ENCODE data around the gene TRDN.
A peak's percentile ranks its signal among the peaks of the same experiment; 100 is the strongest.
"Not testable (repeated sequence)": the region's sequence is repeated elsewhere in the genome, so short reads cannot be mapped to it uniquely, and the experiment has no call there.

Gene TRDN

DNA sequence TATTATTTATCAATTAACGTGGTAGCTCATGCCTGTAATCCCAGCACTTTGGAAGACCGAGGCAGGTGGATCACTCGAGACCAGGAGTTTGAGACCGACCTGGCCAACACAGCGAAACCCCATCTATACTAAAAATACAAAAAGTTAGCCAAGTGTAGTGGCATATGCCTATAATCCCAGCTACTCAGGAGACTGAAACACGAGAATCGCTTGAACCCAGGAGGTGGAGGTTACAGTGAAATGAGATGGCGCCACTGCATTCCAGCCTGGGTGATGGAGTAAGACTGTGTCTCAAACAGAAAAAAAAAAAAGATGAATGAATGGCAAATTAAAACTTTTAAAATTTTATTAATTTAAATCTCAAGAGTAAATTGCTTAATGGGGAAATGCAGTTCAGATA is 341.1 kb downstream of the TRDN start:
- no peak for DNase-seq (ENCODE audit: low read depth)
- TF ChIP-seq, protein P1, sequence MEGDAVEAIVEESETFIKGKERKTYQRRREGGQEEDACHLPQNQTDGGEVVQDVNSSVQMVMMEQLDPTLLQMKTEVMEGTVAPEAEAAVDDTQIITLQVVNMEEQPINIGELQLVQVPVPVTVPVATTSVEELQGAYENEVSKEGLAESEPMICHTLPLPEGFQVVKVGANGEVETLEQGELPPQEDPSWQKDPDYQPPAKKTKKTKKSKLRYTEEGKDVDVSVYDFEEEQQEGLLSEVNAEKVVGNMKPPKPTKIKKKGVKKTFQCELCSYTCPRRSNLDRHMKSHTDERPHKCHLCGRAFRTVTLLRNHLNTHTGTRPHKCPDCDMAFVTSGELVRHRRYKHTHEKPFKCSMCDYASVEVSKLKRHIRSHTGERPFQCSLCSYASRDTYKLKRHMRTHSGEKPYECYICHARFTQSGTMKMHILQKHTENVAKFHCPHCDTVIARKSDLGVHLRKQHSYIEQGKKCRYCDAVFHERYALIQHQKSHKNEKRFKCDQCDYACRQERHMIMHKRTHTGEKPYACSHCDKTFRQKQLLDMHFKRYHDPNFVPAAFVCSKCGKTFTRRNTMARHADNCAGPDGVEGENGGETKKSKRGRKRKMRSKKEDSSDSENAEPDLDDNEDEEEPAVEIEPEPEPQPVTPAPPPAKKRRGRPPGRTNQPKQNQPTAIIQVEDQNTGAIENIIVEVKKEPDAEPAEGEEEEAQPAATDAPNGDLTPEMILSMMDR (IDR thresholded peaks at IDR 0.05; ENCODE audit: insufficient read depth, low read depth, low read length, missing control alignments), result no peak
- H3K4me3 ChIP-seq (ENCODE audit: low read length), result no peak overlapping the region

DNA sequence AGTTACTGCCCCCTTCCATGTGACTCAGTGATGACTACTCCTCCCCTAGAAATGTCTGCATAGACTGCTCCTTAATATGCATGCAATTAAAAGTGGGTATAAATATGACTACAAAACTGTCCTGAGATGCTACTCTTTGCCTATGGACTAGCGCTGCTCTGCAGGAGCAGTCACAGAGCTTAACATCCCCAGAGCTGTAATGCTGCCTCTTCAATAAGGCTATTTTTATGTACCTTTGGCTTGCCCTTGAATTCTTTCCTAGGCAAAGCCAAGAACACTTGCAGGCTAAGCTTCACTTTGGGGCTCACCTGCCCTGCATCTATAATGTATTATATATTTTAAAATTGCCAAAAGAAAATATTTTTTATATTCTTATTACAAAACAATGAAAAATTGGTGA is 341.6 kb downstream of the TRDN start:
- no peak overlapping the region for H3K4me3 ChIP-seq (ENCODE audit: low read length)
- no peak for DNase-seq (ENCODE audit: low read depth)
- TF ChIP-seq, protein P1 (IDR thresholded peaks at IDR 0.05; ENCODE audit: insufficient read depth, low read depth, low read length, missing control alignments), result no peak

DNA sequence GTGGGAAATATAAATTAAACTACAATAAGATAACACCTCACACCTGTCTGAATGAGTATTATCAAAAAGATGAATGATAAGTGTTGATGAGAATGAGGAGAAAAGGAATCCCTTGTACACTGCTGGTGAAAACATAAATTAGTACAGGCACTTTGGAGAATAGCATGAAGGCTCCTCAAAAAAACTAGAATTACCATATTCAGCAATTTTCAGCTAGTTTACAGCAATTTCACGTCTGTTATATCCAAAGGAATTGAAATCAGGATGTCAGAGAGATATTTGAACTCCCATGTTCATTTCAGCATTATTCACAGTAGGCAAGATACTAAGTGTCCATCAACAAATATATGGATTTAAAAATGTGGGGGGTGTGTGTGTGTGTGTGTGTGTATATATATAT is 348.1 kb downstream of the TRDN start:
- no peak for DNase-seq (ENCODE audit: low read depth)
- TF ChIP-seq, protein P1 (IDR thresholded peaks at IDR 0.05; ENCODE audit: insufficient read depth, low read depth, low read length, missing control alignments), result no peak

DNA sequence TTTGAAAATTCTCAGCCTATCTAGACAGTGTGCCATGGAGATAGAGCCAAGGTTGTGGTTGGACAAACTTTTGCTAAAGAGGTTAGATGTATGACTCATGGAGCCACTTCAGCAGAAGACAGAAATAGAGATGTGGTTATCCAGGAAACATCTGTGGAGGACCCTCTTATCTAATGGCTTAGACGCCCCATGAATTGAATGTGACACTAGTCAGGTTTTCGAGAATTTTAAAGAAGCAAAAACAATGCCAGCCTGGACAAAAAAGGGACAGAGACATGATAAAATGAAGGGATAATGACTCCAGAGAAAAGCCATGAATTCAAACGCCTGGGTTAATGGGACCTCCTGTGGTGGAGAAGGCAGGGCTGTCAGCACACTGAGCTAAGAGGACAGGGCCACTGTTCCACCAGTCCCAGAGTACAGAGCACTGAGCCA is 360.2 kb downstream of the TRDN start:
- TF ChIP-seq, protein P1 (IDR thresholded peaks at IDR 0.05; ENCODE audit: insufficient read depth, low read depth, low read length, missing control alignments), result no peak
- H3K4me3 ChIP-seq (ENCODE audit: low read length), result no peak overlapping the region
- DNase-seq (ENCODE audit: low read depth), result no peak

More for the DNA sequence above, 348.1 kb downstream of the TRDN start:
- no peak overlapping the region for H3K4me3 ChIP-seq (ENCODE audit: low read length)

DNA sequence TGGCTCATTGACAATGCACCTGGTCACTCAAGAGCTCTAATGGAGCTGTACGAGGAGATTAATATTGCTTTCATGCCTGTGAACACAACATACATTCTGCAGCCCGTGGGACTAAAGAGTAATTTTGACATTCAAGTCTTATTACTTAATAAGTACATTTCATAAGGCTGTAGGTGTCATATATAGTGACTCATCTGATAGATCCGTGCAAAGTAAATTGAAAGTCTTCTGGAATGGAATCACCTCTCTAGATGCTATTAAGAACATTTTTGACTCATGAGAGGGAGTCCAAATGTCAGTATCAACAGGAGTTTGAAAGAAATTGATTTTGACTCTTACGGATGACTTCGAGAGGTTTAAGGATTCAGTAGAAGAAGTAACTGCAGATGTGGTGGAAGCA is 372.8 kb downstream of the TRDN start:
- no peak overlapping the region for H3K4me3 ChIP-seq (ENCODE audit: low read length)
- TF ChIP-seq, protein P1 (IDR thresholded peaks at IDR 0.05; ENCODE audit: insufficient read depth, low read depth, low read length, missing control alignments), result no peak
- DNase-seq (ENCODE audit: low read depth), result peak; percentile 65

DNA sequence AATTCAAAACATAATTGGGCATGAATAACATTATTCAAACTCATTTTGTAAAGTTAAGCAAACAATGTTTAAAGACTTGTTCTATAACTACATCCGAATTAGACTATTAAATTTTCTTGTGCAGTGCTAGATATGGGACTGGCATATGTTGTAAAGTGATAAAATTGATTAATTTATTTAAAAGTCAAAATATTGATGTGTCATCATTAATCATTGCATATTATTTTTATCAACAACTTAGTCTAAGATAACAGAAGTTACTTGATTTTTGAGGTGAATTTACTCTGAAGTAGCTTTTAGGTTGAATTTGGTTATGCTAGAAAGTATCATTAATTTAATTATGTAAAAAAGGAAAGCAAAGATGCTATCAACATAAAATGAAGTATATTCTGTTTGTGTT is 396.1 kb downstream of the TRDN start:
- H3K4me3 ChIP-seq (ENCODE audit: low read length), result no peak overlapping the region
- DNase-seq (ENCODE audit: low read depth), result no peak
- TF ChIP-seq, protein P1 (IDR thresholded peaks at IDR 0.05; ENCODE audit: insufficient read depth, low read depth, low read length, missing control alignments), result no peak

DNA sequence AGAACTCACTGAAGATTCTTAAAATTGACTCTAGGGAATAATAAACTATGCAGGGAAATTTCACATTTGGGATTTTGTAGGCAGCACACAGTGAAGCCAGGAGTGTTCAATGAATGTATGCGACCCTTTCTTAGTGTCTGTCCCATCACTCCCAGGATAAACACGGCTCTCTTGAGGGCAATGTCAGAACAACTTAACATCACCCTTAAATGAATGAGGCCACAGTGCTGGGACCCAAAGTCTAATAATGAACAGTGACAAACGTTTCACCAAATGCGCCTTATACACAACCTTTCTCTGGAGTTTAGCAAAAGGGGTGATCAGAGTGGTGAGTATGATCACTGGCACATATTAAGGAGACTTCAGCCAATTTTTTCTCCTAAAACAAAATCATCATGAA is 403.4 kb downstream of the TRDN start:
- no peak overlapping the region for H3K4me3 ChIP-seq (ENCODE audit: low read length)
- TF ChIP-seq, protein P1 (IDR thresholded peaks at IDR 0.05; ENCODE audit: insufficient read depth, low read depth, low read length, missing control alignments), result no peak
- DNase-seq (ENCODE audit: low read depth), result no peak

DNA sequence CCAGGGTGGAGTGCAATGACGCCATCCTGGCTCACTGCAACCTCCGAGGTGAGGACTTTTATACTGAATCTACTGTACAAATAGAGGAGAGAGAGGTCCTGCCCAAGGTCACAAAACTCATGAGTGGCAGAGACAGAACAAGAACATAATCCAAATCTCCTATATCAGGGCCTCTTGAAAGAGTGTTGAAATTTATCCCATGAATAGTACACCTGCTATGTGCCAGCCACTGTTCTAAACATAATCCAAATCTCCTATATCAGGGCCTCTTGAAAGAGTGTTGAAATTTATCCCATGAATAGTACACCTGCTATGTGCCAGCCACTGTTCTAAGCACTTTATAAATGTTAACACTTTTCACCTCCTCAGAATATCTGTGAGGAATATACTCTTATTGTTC is 409.0 kb downstream of the TRDN start:
- not testable (repeated sequence) for H3K4me3 ChIP-seq (ENCODE audit: low read length); DNase-seq (ENCODE audit: low read depth)
